ENCODE data around the gene CDPF1. TPM values are rescaled to one million over a fixed set of nuclear protein-coding genes. Genes with fewer than 3 reads are reported as not detected.

CDPF1 gene
- total RNA-seq, 1 donor from 2014 or later: 6.7 TPM

GRCh38 chr22:46214616-46215015 is 35.5 kb downstream of the CDPF1 start:
- Mint-ChIP-seq H3K4me1 (peaks cover 2% of the 10 kb centered on the region), H3K27me3 (ENCODE audit: insufficient read depth, low read depth) (peaks cover 2% of the 10 kb centered on the region), H3K4me3 (no peak overlapping the region), H3K9me3 (peaks cover 15% of the 10 kb centered on the region), H3K36me3 (peaks cover 32% of the 10 kb centered on the region), H3K27ac (no peak overlapping the region)
- no peaks in the 10 kb centered on the region for H3K4me1 ChIP-seq
- DNase-seq (ENCODE audit: low spot score): no peak
- no peak overlapping the region for H3K27ac ChIP-seq
- no peaks in the 10 kb centered on the region for H3K36me3 ChIP-seq
- TF ChIP-seq, protein P1, sequence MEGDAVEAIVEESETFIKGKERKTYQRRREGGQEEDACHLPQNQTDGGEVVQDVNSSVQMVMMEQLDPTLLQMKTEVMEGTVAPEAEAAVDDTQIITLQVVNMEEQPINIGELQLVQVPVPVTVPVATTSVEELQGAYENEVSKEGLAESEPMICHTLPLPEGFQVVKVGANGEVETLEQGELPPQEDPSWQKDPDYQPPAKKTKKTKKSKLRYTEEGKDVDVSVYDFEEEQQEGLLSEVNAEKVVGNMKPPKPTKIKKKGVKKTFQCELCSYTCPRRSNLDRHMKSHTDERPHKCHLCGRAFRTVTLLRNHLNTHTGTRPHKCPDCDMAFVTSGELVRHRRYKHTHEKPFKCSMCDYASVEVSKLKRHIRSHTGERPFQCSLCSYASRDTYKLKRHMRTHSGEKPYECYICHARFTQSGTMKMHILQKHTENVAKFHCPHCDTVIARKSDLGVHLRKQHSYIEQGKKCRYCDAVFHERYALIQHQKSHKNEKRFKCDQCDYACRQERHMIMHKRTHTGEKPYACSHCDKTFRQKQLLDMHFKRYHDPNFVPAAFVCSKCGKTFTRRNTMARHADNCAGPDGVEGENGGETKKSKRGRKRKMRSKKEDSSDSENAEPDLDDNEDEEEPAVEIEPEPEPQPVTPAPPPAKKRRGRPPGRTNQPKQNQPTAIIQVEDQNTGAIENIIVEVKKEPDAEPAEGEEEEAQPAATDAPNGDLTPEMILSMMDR (IDR thresholded peaks at IDR 0.05): no peak
- no peak for TF ChIP-seq EZH2 (IDR thresholded peaks at IDR 0.05)
- TF ChIP-seq EZH2phosphoT487 (IDR thresholded peaks at IDR 0.05): no peak
- no peak overlapping the region for H2AFZ ChIP-seq (replicated peaks)
- H3K9me3 ChIP-seq (ENCODE audit: low read depth): peaks cover 1% of the 10 kb centered on the region
- H3K4me2 ChIP-seq: no peak overlapping the region
- H3K9ac ChIP-seq: no peak overlapping the region
- H3F3A ChIP-seq (ENCODE audit: low read depth): no peaks in the 10 kb centered on the region
- no peaks in the 10 kb centered on the region for H3K79me2 ChIP-seq (ENCODE audit: low read depth)
- no peaks in the 10 kb centered on the region for H3K27me3 ChIP-seq
- no peak overlapping the region for H3K4me3 ChIP-seq
- H4K20me1 ChIP-seq (ENCODE audit: low read depth): no peaks in the 10 kb centered on the region

- H3K9me3 ChIP-seq (ENCODE audit: low read depth): peaks cover 3% of the 10 kb centered on the region
- H3K27ac ChIP-seq: no peak overlapping the region
- H3K4me2 ChIP-seq: no peak overlapping the region
- no peaks in the 10 kb centered on the region for H4K20me1 ChIP-seq (ENCODE audit: low read depth)
- Mint-ChIP-seq H3K4me1 (peaks cover 2% of the 10 kb centered on the region), H3K9me3 (peaks cover 19% of the 10 kb centered on the region), H3K36me3 (peaks cover 31% of the 10 kb centered on the region), H3K27me3 (ENCODE audit: insufficient read depth, low read depth) (peaks cover 2% of the 10 kb centered on the region), H3K4me3 (no peak overlapping the region), H3K27ac (no peak overlapping the region)
- no peaks in the 10 kb centered on the region for H3K79me2 ChIP-seq (ENCODE audit: low read depth)
- no peak for DNase-seq (ENCODE audit: low spot score)
- no peaks in the 10 kb centered on the region for H3F3A ChIP-seq (ENCODE audit: low read depth)
- H3K9ac ChIP-seq: no peak overlapping the region
- no peak overlapping the region for H2AFZ ChIP-seq (replicated peaks)
- H3K4me3 ChIP-seq: no peak overlapping the region
- H3K27me3 ChIP-seq: no peaks in the 10 kb centered on the region
- no peaks in the 10 kb centered on the region for H3K36me3 ChIP-seq
- H3K4me1 ChIP-seq: no peaks in the 10 kb centered on the region
- TF ChIP-seq EZH2 (IDR thresholded peaks at IDR 0.05) (no peak), EZH2phosphoT487 (IDR thresholded peaks at IDR 0.05) (no peak)
- TF ChIP-seq, protein P1 (IDR thresholded peaks at IDR 0.05): no peak
Observed at GRCh38 chr22:46214149-46214548, 35.9 kb downstream of the CDPF1 start.

GRCh38 chr22:46213052-46213451 is 37.0 kb downstream of the CDPF1 start:
- peaks cover 30% of the 10 kb centered on the region for H3K36me3 Mint-ChIP-seq
- H3K27ac Mint-ChIP-seq: no peak overlapping the region
- no peaks in the 10 kb centered on the region for H3K79me2 ChIP-seq (ENCODE audit: low read depth)

More at GRCh38 chr22:46213052-46213451, 37.0 kb downstream of the CDPF1 start:
- no peak overlapping the region for H3K4me3 ChIP-seq
- H3K4me1 ChIP-seq: no peaks in the 10 kb centered on the region
- H2AFZ ChIP-seq (replicated peaks): no peak overlapping the region
- Mint-ChIP-seq H3K4me3 (no peak overlapping the region), H3K27me3 (ENCODE audit: insufficient read depth, low read depth) (peaks cover 2% of the 10 kb centered on the region), H3K9me3 (peaks cover 28% of the 10 kb centered on the region), H3K4me1 (peaks cover 2% of the 10 kb centered on the region)
- DNase-seq (ENCODE audit: low spot score): no peak
- no peaks in the 10 kb centered on the region for H3K36me3 ChIP-seq
- peaks cover 6% of the 10 kb centered on the region for H3K9me3 ChIP-seq (ENCODE audit: low read depth)
- TF ChIP-seq EZH2 (IDR thresholded peaks at IDR 0.05): no peak
- TF ChIP-seq EZH2phosphoT487 (IDR thresholded peaks at IDR 0.05): no peak
- TF ChIP-seq, protein P1 (IDR thresholded peaks at IDR 0.05): no peak
- no peaks in the 10 kb centered on the region for H3K27me3 ChIP-seq
- no peaks in the 10 kb centered on the region for H3F3A ChIP-seq (ENCODE audit: low read depth)
- H3K4me2 ChIP-seq: no peak overlapping the region
- no peak overlapping the region for H3K27ac ChIP-seq
- H3K9ac ChIP-seq: no peak overlapping the region
- no peaks in the 10 kb centered on the region for H4K20me1 ChIP-seq (ENCODE audit: low read depth)

Measured in neural progenitor cell (in vitro differentiated cells).